Stimulated activated CD8-positive, alpha-beta memory T cell treated with anti-CD3 and anti-CD28 coated beads, Interleukin-12 subunit alpha, Interleukin-12 subunit beta, amount 100 ng/mL, for 24 hours (primary cell): ENCODE results near the gene IL24.
A peak's percentile ranks its signal among the peaks of the same experiment; 100 is the strongest.
"Not testable (repeated sequence)": the region's sequence is repeated elsewhere in the genome, so short reads cannot be mapped to it uniquely, and the experiment has no call there.

Experiments
- DNase-seq: peaks from one replicate; pipeline ENCODE4 v3.0.0-alpha.2; 2020; ENCODE audit errors: extremely low read depth

Gene IL24

GRCh38 chr1:206904423-206905142 is 7.3 kb downstream of the IL24 start:
- DNase-seq, result no peak

GRCh38 chr1:206905295-206906164 is 8.3 kb downstream of the IL24 start:
- DNase-seq, result no peak

GRCh38 chr1:206907304-206907991 is 10.2 kb downstream of the IL24 start:
- DNase-seq, result no peak

GRCh38 chr1:206908038-206908437 is 10.8 kb downstream of the IL24 start:
- DNase-seq, result no peak

GRCh38 chr1:206909161-206909882 is 12.1 kb downstream of the IL24 start:
- no peak for DNase-seq

GRCh38 chr1:206909883-206910318 is 12.7 kb downstream of the IL24 start:
- no peak for DNase-seq

GRCh38 chr1:206911064-206911663 is 13.9 kb downstream of the IL24 start:
- no peak for DNase-seq

GRCh38 chr1:206912445-206913095 is 15.3 kb downstream of the IL24 start:
- DNase-seq, result no peak

GRCh38 chr1:206913766-206914537 is 16.7 kb downstream of the IL24 start:
- no peak for DNase-seq

- DNase-seq, result no peak
Measured at GRCh38 chr1:206915030-206915735, 17.9 kb downstream of the IL24 start.

- DNase-seq, result no peak
Measured at GRCh38 chr1:206916000-206916709, 18.9 kb downstream of the IL24 start.

- no peak for DNase-seq
Measured at GRCh38 chr1:206918076-206918475, 20.8 kb downstream of the IL24 start.

GRCh38 chr1:206921772-206922265 is 24.6 kb downstream of the IL24 start, which contains the start of gene FCMR:
Gene FCMR (minus strand): TSS chr1:206921941. CDS start chr1:206921854, 87 bp downstream.
- DNase-seq, result no peak

- DNase-seq, result no peak
Measured at GRCh38 chr1:206922524-206922923, 25.3 kb downstream of the IL24 start.

GRCh38 chr1:206923009-206923960 is 26.0 kb downstream of the IL24 start:
- DNase-seq, result peak; percentile 49

- not testable (repeated sequence) for DNase-seq
Measured at GRCh38 chr1:206923961-206924557, 26.8 kb downstream of the IL24 start.

- DNase-seq, result no peak
Measured at GRCh38 chr1:206924592-206925105, 27.4 kb downstream of the IL24 start.
